ENCODE data around the gene MROH8. TPM values are rescaled to one million over a fixed set of nuclear protein-coding genes. Genes with fewer than 3 reads are reported as not detected.

The MROH8 gene
- polyA plus RNA-seq, 2 of the 4 experiments (the other 2 are of a cell fraction) = 1.3 to 3.3 TPM

GRCh38 chr20:37209193-37209592 lies 29.8 kb upstream of the MROH8 start (continued):
- TF ChIP-seq RAD21 (conservative IDR thresholded peaks at IDR 0.05 in 1 of 2, IDR thresholded peaks at IDR 0.05 in 1 of 2) = no peak
- no peak for TF ChIP-seq HEYL (CRISPR knock-in tag; IDR thresholded peaks at IDR 0.05)
- TF ChIP-seq GATA3 (IDR thresholded peaks at IDR 0.05; ENCODE audit: borderline replicate concordance) = no peak
- no peak for TF ChIP-seq RARB (CRISPR knock-in tag; IDR thresholded peaks at IDR 0.05)

GRCh38 chr20:37207171-37207570 lies 27.8 kb upstream of the MROH8 start:
- CTCF ChIA-PET = interaction anchor here (13.7 kb wide), 1 partner anchor 15 kb away, joined by 105 read pairs; no protein-coding TSS in a partner anchor
- FAIRE-seq = no peak
- POLR2A ChIA-PET = no interaction called here

More at GRCh38 chr20:37207171-37207570, 27.8 kb upstream of the MROH8 start:
- WGBS (ENCODE audit: missing lambda C conversion rate) = 99% methylated on average over 11 of the region's 11 CpGs
- no peak overlapping the region for H3K27ac ChIP-seq
- TF ChIP-seq CEBPB (IDR thresholded peaks at IDR 0.05) (no peak), HOXA7 (CRISPR knock-in tag; IDR thresholded peaks at IDR 0.05) (no peak), ZFP36 (IDR thresholded peaks at IDR 0.05; ENCODE audit: borderline replicate concordance, partially characterized antibody) (no peak), ZC3H11A (IDR thresholded peaks at IDR 0.05) (no peak), SREBF2 (IDR thresholded peaks at IDR 0.05) (no peak), FOSB (CRISPR knock-in tag; IDR thresholded peaks at IDR 0.05) (no peak), RAD21 (conservative IDR thresholded peaks at IDR 0.05 in 1 of 2, IDR thresholded peaks at IDR 0.05 in 1 of 2) (no peak), BCL3 (IDR thresholded peaks at IDR 0.05) (no peak), NR3C1 (IDR thresholded peaks at IDR 0.05) (no peak), ATOH8 (CRISPR knock-in tag; IDR thresholded peaks at IDR 0.05; ENCODE audit: low read depth) (no peak), HOXB5 (CRISPR knock-in tag; IDR thresholded peaks at IDR 0.05) (no peak), MYC (IDR thresholded peaks at IDR 0.05; ENCODE audit: borderline replicate concordance, low read length) (no peak), ZSCAN20 (CRISPR knock-in tag; IDR thresholded peaks at IDR 0.05) (no peak), FOXS1 (CRISPR knock-in tag; IDR thresholded peaks at IDR 0.05) (no peak), REST (IDR thresholded peaks at IDR 0.05) (no peak), EHF (CRISPR knock-in tag; IDR thresholded peaks at IDR 0.05) (no peak), KDM1A (IDR thresholded peaks at IDR 0.05; ENCODE audit: low read depth) (no peak)
- H3K4me2 ChIP-seq = no peak overlapping the region
- no peak overlapping the region for H3K4me3 ChIP-seq
- H3K9me3 ChIP-seq = no peaks in the 10 kb centered on the region
- H3K4me1 ChIP-seq = peaks cover 7% of the 10 kb centered on the region; the same call in 2 of the 3 replicates
- DNase-seq (ENCODE audit: low read depth in 1 of 2, low spot score in 1 of 2) (no peak), ATAC-seq (no peak)
